HepG2 (cell line): ENCODE measurements around the gene EBF3. TPM values are rescaled to one million over a fixed set of nuclear protein-coding genes. Genes with fewer than 3 reads are reported as not detected.

Source experiments
- ATAC-seq: fragments of 200-7000 bp; cut with Tn5 transposase; 3 replicates; pipeline ENCODE4 v1.9.1; 2020; ENCODE audit warnings: mild to moderate bottlenecking, moderate library complexity
- BruUV-seq: library from RNA; stranded (reverse); fragments of 400-500 nt; replicated peaks from 2 replicates; lab custom pipeline; 2021; lab: Mats Ljungman, UMichigan
- CTCF ChIA-PET: fragments of 300-600 bp; formaldehyde crosslinking; extraction: SDS; loops from one replicate; lab custom pipeline; 2021; ENCODE audit warnings: low total read pairs, inconsistent platforms, low intra/inter-chr PET ratio; lab: Yijun Ruan, JAX
- POLR2A ChIA-PET: fragments of 350-600 bp; sonication (Branson Sonifier 250); formaldehyde crosslinking; loops from one replicate; lab custom pipeline; 2020; ENCODE audit warnings: antibody characterized with exemption, inconsistent platforms; lab: Yijun Ruan, JAX
- DNase-seq: peaks from one replicate; pipeline ENCODE4 v3.0.0-alpha.2; 2015; ENCODE audit warnings: low spot score
- FAIRE-seq: peaks from 3 replicates; lab custom pipeline; 2011; peaks lifted over from hg19 to GRCh38; lab: Jason Lieb, UNC
- H2AFZ ChIP-seq: one replicate; pipeline ENCODE4 v1.6.1; 2011; ENCODE audit warnings: low read length, inconsistent platforms
- H3K27ac ChIP-seq: fragments of 300-600 bp; 3 replicates; pipeline ENCODE4 v1.8.0; 2011; ENCODE audit warnings: mixed run types, mild to moderate bottlenecking, mixed read lengths, low read length, inconsistent platforms; ENCODE audit not compliant: insufficient read depth; ENCODE audit errors: extremely low read length
- H3K27me3 ChIP-seq, 2 experiments: fragments of 200-600 bp in 1 of 2; 2 replicates in 1 of 2; 3 replicates in 1 of 2; pipeline versions ENCODE4 v1.6.0 to v1.8.0; 2011; ENCODE audit warnings: low read length in 2 of 2, mild to moderate bottlenecking in 2 of 2, moderate library complexity in 2 of 2, inconsistent platforms in 1 of 2; ENCODE audit not compliant: insufficient read depth in 2 of 2, control insufficient read depth in 1 of 2
- H3K36me3 ChIP-seq, 2 experiments: fragments of 200-600 bp in 1 of 2; replicated peaks in 1 of 2; 2 replicates in 1 of 2; 3 replicates in 1 of 2; pipeline versions ENCODE4 v1.5.1 to v1.8.0; 2011; ENCODE audit warnings: low read length in 2 of 2, inconsistent platforms in 1 of 2; ENCODE audit not compliant: insufficient read depth in 2 of 2, control insufficient read depth in 1 of 2
- H3K4me1 ChIP-seq: 2 replicates; pipeline ENCODE4 v1.5.1; 2012; ENCODE audit warnings: low read length, inconsistent platforms; ENCODE audit not compliant: insufficient read depth
- H3K4me2 ChIP-seq: 2 replicates; pipeline ENCODE4 v1.6.0; 2011; ENCODE audit warnings: low read depth, low read length, inconsistent platforms
- H3K4me3 ChIP-seq, 3 experiments: fragments of 200-600 bp in 1 of 3; sonication (generic), shearing (Covaris generic) in 1 of 3; replicated peaks in 1 of 3; 2 replicates each; pipeline ENCODE4 v1.5.1; 2011 to 2016; ENCODE audit warnings: low read length in 3 of 3, inconsistent platforms in 2 of 3, low read depth in 2 of 3, mild to moderate bottlenecking in 2 of 3, control low read depth in 1 of 3, mixed read lengths in 1 of 3; ENCODE audit not compliant: insufficient read depth in 1 of 3
- H3K79me2 ChIP-seq: one replicate; pipeline ENCODE4 v1.6.1; 2011; ENCODE audit warnings: low read length, inconsistent platforms; ENCODE audit not compliant: insufficient read depth
- H3K9ac ChIP-seq: 2 replicates; pipeline ENCODE4 v1.6.0; 2011; ENCODE audit warnings: mild to moderate bottlenecking, low read depth, low read length, inconsistent platforms; ENCODE audit not compliant: insufficient read depth
- H3K9me3 ChIP-seq: 2 replicates; pipeline ENCODE4 v1.5.1; 2012; ENCODE audit warnings: mild to moderate bottlenecking, low read length
- H4K20me1 ChIP-seq: 2 replicates; pipeline ENCODE4 v1.6.0; 2011; ENCODE audit warnings: inconsistent platforms, mild to moderate bottlenecking, low read length, moderate library complexity; ENCODE audit not compliant: insufficient read depth
- CCAR2 ChIP-seq: fragments of 200-400 bp; formaldehyde crosslinking; optimal IDR thresholded peaks from 2 replicates; pipeline ENCODE3; 2018; ENCODE audit warnings: low read depth, mild to moderate bottlenecking, low read length, moderate library complexity
- FOXA3 ChIP-seq: IDR thresholded peaks from 2 replicates; pipeline ENCODE4 v1.6.1; 2016; ENCODE audit warnings: missing genetic modification reagents, missing compliant biosample characterization
- FOXK1 ChIP-seq: sonication (generic); formaldehyde crosslinking; IDR thresholded peaks from 2 replicates; pipeline ENCODE4 v1.4.0; 2020; ENCODE audit warnings: low read depth, missing genetic modification reagents, borderline replicate concordance
- GLI4 ChIP-seq: sonication (generic); formaldehyde crosslinking; IDR thresholded peaks from 2 replicates; pipeline ENCODE4 v1.5.1; 2020; ENCODE audit warnings: missing genetic modification reagents, mild to moderate bottlenecking, moderate library complexity, borderline replicate concordance
- POLR2A ChIP-seq, 2 experiments: IDR thresholded peaks; 2 replicates each; pipeline ENCODE4 v1.6.1; 2011; ENCODE audit warnings: low read depth in 2 of 2, low read length in 2 of 2, mild to moderate bottlenecking in 1 of 2, moderate library complexity in 1 of 2; ENCODE audit not compliant: insufficient read depth in 1 of 2
- U2AF2 ChIP-seq: fragments of 200-400 bp; formaldehyde crosslinking; IDR thresholded peaks from 2 replicates; pipeline ENCODE4 v1.6.1; 2017; ENCODE audit warnings: low read depth, mild to moderate bottlenecking, low read length
- ZNF20 ChIP-seq: sonication (generic); formaldehyde crosslinking; IDR thresholded peaks from 2 replicates; pipeline ENCODE4 v1.4.0; 2020; ENCODE audit warnings: mild to moderate bottlenecking, moderate library complexity, missing genetic modification reagents
- ZNF550 ChIP-seq: sonication (generic); formaldehyde crosslinking; IDR thresholded peaks from 2 replicates; pipeline ENCODE4 v1.4.0; 2020; ENCODE audit warnings: mild to moderate bottlenecking, missing genetic modification reagents, borderline replicate concordance
- ZNF639 ChIP-seq: conservative IDR thresholded peaks from 2 replicates; pipeline ENCODE4 v1.6.1; 2018; ENCODE audit warnings: missing genetic modification reagents
- whole genome bisulfite sequencing: methylation state at CpG from one replicate; pipeline ENCODE4 v1.1.6; 2017; ENCODE audit warnings: low lambda C conversion rate; 5-methylcytosine and 5-hydroxymethylcytosine counted together
- in situ Hi-C: cut with HindIII; loops from 2 replicates; pipeline ENCODE4 v1.10.0; 2017; ENCODE audit warnings: low pct_unique_long_range_greater_than_20kb; ENCODE audit not compliant: extremely low pct_ligation_motif_present
- intact Hi-C: fragments of 100-400 bp; cut with micrococcal nuclease; formaldehyde crosslinking; loops from one replicate; pipeline ENCODE4 v1.10.0; 2022; ENCODE audit not compliant: unreplicated experiment
- polyA plus RNA-seq, 8 experiments: library from polyadenylated mRNA; depleted of rRNA in 3 of 8; stranded (reverse) in 7 of 8; unstranded in 1 of 8; fragments of >200 nt; fragmentation: Illumina TruSeq in 4 of 8; extraction: Trizol in 4 of 8; gene quantifications; 2 replicates each; pipeline versions ENCODE4 v1.2.1 to v1.2.3, GENCODE V29; 2011 to 2016; ENCODE audit warnings: low read depth in 4 of 8, missing spikeins in 1 of 8, mixed read lengths in 1 of 8; ENCODE audit not compliant: insufficient read depth in 1 of 8
- total RNA-seq, 5 experiments: library from RNA; depleted of rRNA; stranded (reverse); fragments of >200 nt; fragmentation: Illumina TruSeq; extraction: Trizol; gene quantifications; 2 replicates each; pipeline ENCODE4 v1.2.3, GENCODE V29; 2016; ENCODE audit warnings: low read depth in 1 of 5

Gene EBF3
- total and polyA plus RNA-seq, 2 of the 13 experiments (the other 11 are each of a cell fraction or from before 2014, with no cell fraction given), result not detected

GRCh38 chr10:129870961-129871621, 93.0 kb downstream of the EBF3 start:
- H3K9ac ChIP-seq, result no peak overlapping the region
- WGBS, result 7% methylated on average over 17 of the region's 17 CpGs

GRCh38 chr10:129870474-129870757, 93.7 kb downstream of the EBF3 start:
- H3K36me3 ChIP-seq, result no peaks in the 10 kb centered on the region
- H2AFZ ChIP-seq, result no peak overlapping the region
- no TSS peak for BruUV-seq
- H3K4me2 ChIP-seq, result no peak overlapping the region
- no peak overlapping the region for H3K27ac ChIP-seq
- no peak overlapping the region for H3K9ac ChIP-seq
- peaks cover 3 to 19% of the 10 kb centered on the region in 2 experiments; a peak in 4 of 5 replicates for H3K27me3 ChIP-seq
- CTCF ChIA-PET, result no interaction called here
- 68% methylated on average over 5 of the region's 13 CpGs for WGBS
- no peak for FAIRE-seq
- POLR2A ChIA-PET, result no interaction called here
- intact Hi-C loops (no loop called here), in situ Hi-C loops (no loop called here)
- DNase-seq, result no peak
- no peak for ATAC-seq
- H4K20me1 ChIP-seq, result no peaks in the 10 kb centered on the region
- H3K4me1 ChIP-seq, result peaks cover 15% of the 10 kb centered on the region
- H3K79me2 ChIP-seq, result no peaks in the 10 kb centered on the region
- H3K4me3 ChIP-seq, result no peak overlapping the region
- TF ChIP-seq ZNF20 (no peak), FOXA3 (no peak)
- no peaks in the 10 kb centered on the region for H3K9me3 ChIP-seq

More at GRCh38 chr10:129870961-129871621, 93.0 kb downstream of the EBF3 start:
- H3K9me3 ChIP-seq, result no peaks in the 10 kb centered on the region
- in situ Hi-C loops (no loop called here), intact Hi-C loops (no loop called here)
- H3K4me3 ChIP-seq, result no peak overlapping the region
- H3K4me1 ChIP-seq, result peaks cover 8% of the 10 kb centered on the region
- ChIA-PET POLR2A (no interaction called here), CTCF (no interaction called here)
- no TSS peak for BruUV-seq
- no peak overlapping the region for H3K27ac ChIP-seq
- no peaks in the 10 kb centered on the region for H3K79me2 ChIP-seq
- TF ChIP-seq CCAR2, result no peak
- no peak for TF ChIP-seq FOXK1 (CRISPR knock-in tag)
- no peak for TF ChIP-seq ZNF550
- no peak for TF ChIP-seq GLI4 (CRISPR knock-in tag)
- no peak for TF ChIP-seq ZNF639 (CRISPR knock-in tag)
- no peak for TF ChIP-seq U2AF2
- no peak for TF ChIP-seq POLR2A (IDR thresholded peaks at IDR 0.05; ENCODE audit: insufficient read depth in 1 of 2, low read depth in 2 of 2, low read length in 2 of 2)
- no peak for FAIRE-seq
- no peak overlapping the region for H3K4me2 ChIP-seq
- H4K20me1 ChIP-seq, result no peaks in the 10 kb centered on the region
- no peak overlapping the region for H2AFZ ChIP-seq
- DNase-seq, result no peak
- no peaks in the 10 kb centered on the region for H3K36me3 ChIP-seq
- H3K27me3 ChIP-seq, result peaks cover 3 to 19% of the 10 kb centered on the region in 2 experiments; a peak in 4 of 5 replicates
- no peak for ATAC-seq
